ENCODE measurements around the gene TMEM121B. TPM values are rescaled to one million over a fixed set of nuclear protein-coding genes. Genes with fewer than 3 reads are reported as not detected.

The TMEM121B gene
- total RNA-seq, 1 donor = not detected

- peaks cover 13% of the 10 kb centered on the region for H4K20me1 ChIP-seq (ENCODE audit: insufficient read depth, low read length)
- peaks cover 7% of the 10 kb centered on the region for H3K4me1 ChIP-seq (ENCODE audit: insufficient read depth, low read length)
- no peak for DNase-seq (ENCODE audit: insufficient read length, low spot score, missing footprints)
- TF ChIP-seq CTCF (IDR thresholded peaks at IDR 0.05; ENCODE audit: extremely low read depth, low read depth, low read length) = no peak
- no peaks in the 10 kb centered on the region for H3K27me3 ChIP-seq (ENCODE audit: insufficient read depth, low read length)
- H3K36me3 ChIP-seq (ENCODE audit: insufficient read depth, low read length) = no peaks in the 10 kb centered on the region
- H3K9me3 ChIP-seq (ENCODE audit: low read depth, low read length) = no peaks in the 10 kb centered on the region
- peaks cover 13% of the 10 kb centered on the region for H3K79me2 ChIP-seq (ENCODE audit: insufficient read depth, low read length)
- H3K4me3 ChIP-seq (ENCODE audit: insufficient read depth, low read length) = no peak overlapping the region
- no peak overlapping the region for H2AFZ ChIP-seq (ENCODE audit: low read length)
- no peak overlapping the region for H3K27ac ChIP-seq (ENCODE audit: low read depth, low read length)
- no peak overlapping the region for H3K4me2 ChIP-seq (ENCODE audit: insufficient read depth, low read length)
Observed at GRCh38 chr22:17083255-17083654, 37.9 kb downstream of the TMEM121B start.

GRCh38 chr22:17079572-17079971 lies 41.6 kb downstream of the TMEM121B start:
- Histone ChIP-seq H3K4me2 (ENCODE audit: insufficient read depth, low read length) (no peak overlapping the region), H3K27ac (ENCODE audit: low read depth, low read length) (no peak overlapping the region), H3K9me3 (ENCODE audit: low read depth, low read length) (no peaks in the 10 kb centered on the region), H3K4me3 (ENCODE audit: insufficient read depth, low read length) (no peak overlapping the region), H3K27me3 (ENCODE audit: insufficient read depth, low read length) (no peaks in the 10 kb centered on the region), H4K20me1 (ENCODE audit: insufficient read depth, low read length) (no peaks in the 10 kb centered on the region), H3K36me3 (ENCODE audit: insufficient read depth, low read length) (no peaks in the 10 kb centered on the region), H3K4me1 (ENCODE audit: insufficient read depth, low read length) (peaks cover 13% of the 10 kb centered on the region), H2AFZ (ENCODE audit: low read length) (no peak overlapping the region), H3K79me2 (ENCODE audit: insufficient read depth, low read length) (no peaks in the 10 kb centered on the region)
- TF ChIP-seq CTCF (IDR thresholded peaks at IDR 0.05; ENCODE audit: extremely low read depth, low read depth, low read length) = no peak
- DNase-seq (ENCODE audit: insufficient read length, low spot score, missing footprints) = no peak

GRCh38 chr22:17077255-17077654 lies 43.9 kb downstream of the TMEM121B start:
- H3K79me2 ChIP-seq (ENCODE audit: insufficient read depth, low read length) = no peaks in the 10 kb centered on the region
- DNase-seq (ENCODE audit: insufficient read length, low spot score, missing footprints) = peak; percentile 58
- H2AFZ ChIP-seq (ENCODE audit: low read length) = no peak overlapping the region
- no peaks in the 10 kb centered on the region for H3K9me3 ChIP-seq (ENCODE audit: low read depth, low read length)
- no peak overlapping the region for H3K27ac ChIP-seq (ENCODE audit: low read depth, low read length)
- no peak for TF ChIP-seq CTCF (IDR thresholded peaks at IDR 0.05; ENCODE audit: extremely low read depth, low read depth, low read length)
- H3K4me1 ChIP-seq (ENCODE audit: insufficient read depth, low read length) = peaks cover 13% of the 10 kb centered on the region
- H3K27me3 ChIP-seq (ENCODE audit: insufficient read depth, low read length) = no peaks in the 10 kb centered on the region
- H3K36me3 ChIP-seq (ENCODE audit: insufficient read depth, low read length) = no peaks in the 10 kb centered on the region
- H3K4me3 ChIP-seq (ENCODE audit: insufficient read depth, low read length) = no peak overlapping the region
- peak overlapping the region; percentile 4 for H3K4me2 ChIP-seq (ENCODE audit: insufficient read depth, low read length)
- no peaks in the 10 kb centered on the region for H4K20me1 ChIP-seq (ENCODE audit: insufficient read depth, low read length)

GRCh38 chr22:17074648-17075002 lies 46.5 kb downstream of the TMEM121B start:
- no peak for TF ChIP-seq CTCF (IDR thresholded peaks at IDR 0.05; ENCODE audit: extremely low read depth, low read depth, low read length)
- H3K4me1 ChIP-seq (ENCODE audit: insufficient read depth, low read length) = peaks cover 13% of the 10 kb centered on the region
- no peaks in the 10 kb centered on the region for H4K20me1 ChIP-seq (ENCODE audit: insufficient read depth, low read length)
- H3K4me2 ChIP-seq (ENCODE audit: insufficient read depth, low read length) = no peak overlapping the region
- no peaks in the 10 kb centered on the region for H3K9me3 ChIP-seq (ENCODE audit: low read depth, low read length)
- H3K27me3 ChIP-seq (ENCODE audit: insufficient read depth, low read length) = no peaks in the 10 kb centered on the region
- peak; percentile 18 for DNase-seq (ENCODE audit: insufficient read length, low spot score, missing footprints)
- no peak overlapping the region for H2AFZ ChIP-seq (ENCODE audit: low read length)
- H3K36me3 ChIP-seq (ENCODE audit: insufficient read depth, low read length) = no peaks in the 10 kb centered on the region
- no peak overlapping the region for H3K27ac ChIP-seq (ENCODE audit: low read depth, low read length)
- no peaks in the 10 kb centered on the region for H3K79me2 ChIP-seq (ENCODE audit: insufficient read depth, low read length)
- no peak overlapping the region for H3K4me3 ChIP-seq (ENCODE audit: insufficient read depth, low read length)

Data from osteoblast (primary cell).